Endodermal cell (in vitro differentiated cells): ENCODE measurements around the gene DNAJC17. TPM values are rescaled to one million over a fixed set of nuclear protein-coding genes. Genes with fewer than 3 reads are reported as not detected.

Experiments
- DNase-seq: peaks from one replicate; pipeline ENCODE4 v3.0.0-alpha.2; 2017
- H3K27ac ChIP-seq: 2 replicates; pipeline ENCODE4 v1.5.1; 2013; ENCODE audit warnings: mild to moderate bottlenecking, low read depth, low read length, moderate library complexity
- H3K27me3 ChIP-seq: 2 replicates; pipeline ENCODE4 v1.6.1; 2013; ENCODE audit warnings: mild to moderate bottlenecking, low read length, moderate library complexity; ENCODE audit not compliant: insufficient read depth, control insufficient read depth, poor library complexity, severe bottlenecking
- H3K36me3 ChIP-seq: 2 replicates; pipeline ENCODE4 v1.7.0; 2013; ENCODE audit warnings: mild to moderate bottlenecking, low read length, moderate library complexity; ENCODE audit not compliant: control insufficient read depth, insufficient read depth
- H3K4me1 ChIP-seq: one replicate; pipeline ENCODE4 v1.7.0; 2013; ENCODE audit warnings: low read length; ENCODE audit not compliant: control insufficient read depth, insufficient read depth
- H3K4me3 ChIP-seq: 2 replicates; pipeline ENCODE4 v1.5.1; 2013; ENCODE audit warnings: mild to moderate bottlenecking, low read length, moderate library complexity
- H3K9ac ChIP-seq: 2 replicates; pipeline ENCODE4 v1.6.1; 2013; ENCODE audit warnings: mild to moderate bottlenecking, low read length, moderate library complexity; ENCODE audit not compliant: poor library complexity, severe bottlenecking; ENCODE audit errors: extremely low read depth
- H3K9me3 ChIP-seq: 2 replicates; pipeline ENCODE4 v1.6.1; 2013; ENCODE audit warnings: mild to moderate bottlenecking, low read length, moderate library complexity; ENCODE audit not compliant: control insufficient read depth
- H3K27ac Mint-ChIP-seq: 2 replicates; pipeline ENCODE4 v1.8.0; 2020; ENCODE audit warnings: mixed read lengths
- H3K27me3 Mint-ChIP-seq: 2 replicates; pipeline ENCODE4 v1.8.0; 2021; ENCODE audit warnings: mild to moderate bottlenecking, mixed read lengths; ENCODE audit not compliant: insufficient read depth
- H3K36me3 Mint-ChIP-seq: 2 replicates; pipeline ENCODE4 v1.8.0; 2020; ENCODE audit warnings: low read depth, mixed read lengths
- H3K4me1 Mint-ChIP-seq: 2 replicates; pipeline ENCODE4 v1.8.0; 2020; ENCODE audit warnings: mixed read lengths
- H3K4me3 Mint-ChIP-seq: 2 replicates; pipeline ENCODE4 v1.8.0; 2020; ENCODE audit warnings: mild to moderate bottlenecking, moderate library complexity, mixed read lengths
- H3K9me3 Mint-ChIP-seq: 2 replicates; pipeline ENCODE4 v1.8.0; 2020; ENCODE audit warnings: mild to moderate bottlenecking, mixed read lengths
- CTCF ChIP-seq: fragments of 200-600 bp; sonication (generic); conservative IDR thresholded peaks from 2 replicates; pipeline ENCODE4 v1.5.0; 2021; ENCODE audit warnings: antibody characterized with exemption, mild to moderate bottlenecking
- WGBS, 2 experiments: methylation state at CpG; one replicate each; pipeline versions ENCODE4 v1.1.5 to v1.1.7; 2013; ENCODE audit warnings: missing lambda C conversion rate in 2 of 2, mixed read lengths in 1 of 2; ENCODE audit not compliant: insufficient coverage in 1 of 2, insufficient read length in 1 of 2; 5-methylcytosine and 5-hydroxymethylcytosine counted together
- total RNA-seq, 2 donors: library from RNA; stranded (reverse); fragmentation: NEBNext Ultra II Directional in 1 of 2; extraction: Animal tissue kit (Norgen Biotek cat#: 25700) in 1 of 2; gene quantifications; 2 replicates in 1 of 2; 3 replicates in 1 of 2; pipeline ENCODE4 v1.2.1, GENCODE V29; 2021

The DNAJC17 gene
- total RNA-seq, 2 donors from 2014 or later = 34.0 to 41.0 TPM

GRCh38 chr15:40771242-40771641 lies 36.0 kb downstream of the DNAJC17 start:
- Mint-ChIP-seq H3K4me3 (no peak overlapping the region), H3K9me3 (no peaks in the 10 kb centered on the region), H3K27me3 (no peaks in the 10 kb centered on the region), H3K27ac (no peak overlapping the region), H3K36me3 (peaks cover 19% of the 10 kb centered on the region), H3K4me1 (peaks cover 1% of the 10 kb centered on the region)
- no peaks in the 10 kb centered on the region for H3K27me3 ChIP-seq
- H3K4me1 ChIP-seq = peaks cover 2% of the 10 kb centered on the region
- peaks cover 18% of the 10 kb centered on the region for H3K36me3 ChIP-seq
- no peaks in the 10 kb centered on the region for H3K9me3 ChIP-seq
- no peak for DNase-seq
- WGBS, 2 experiments = 95 to 96% methylated on average over 4 to 5 of the region's 5 CpGs
- H3K9ac ChIP-seq = no peak overlapping the region
- H3K4me3 ChIP-seq = no peak overlapping the region
- no peak overlapping the region for H3K27ac ChIP-seq
- no peak for TF ChIP-seq CTCF

GRCh38 chr15:40770147-40770721 lies 37.0 kb downstream of the DNAJC17 start:
- Mint-ChIP-seq H3K4me1 (peaks cover 11% of the 10 kb centered on the region), H3K27me3 (no peaks in the 10 kb centered on the region), H3K9me3 (no peaks in the 10 kb centered on the region), H3K36me3 (peaks cover 13% of the 10 kb centered on the region), H3K4me3 (no peak overlapping the region), H3K27ac (no peak overlapping the region)
- H3K36me3 ChIP-seq = peaks cover 15% of the 10 kb centered on the region
- H3K9me3 ChIP-seq = no peaks in the 10 kb centered on the region
- 84 to 94% methylated on average over 7 to 17 of the region's 17 CpGs for WGBS, 2 experiments
- no peak overlapping the region for H3K27ac ChIP-seq
- no peak for TF ChIP-seq CTCF
- H3K27me3 ChIP-seq = no peaks in the 10 kb centered on the region
- no peak overlapping the region for H3K9ac ChIP-seq
- peaks cover 8% of the 10 kb centered on the region for H3K4me1 ChIP-seq
- H3K4me3 ChIP-seq = no peak overlapping the region
- no peak for DNase-seq

GRCh38 chr15:40769274-40770146 lies 37.8 kb downstream of the DNAJC17 start, which contains the start of gene C15orf62:
TSS of gene C15orf62 (plus strand) at chr15:40769980. CDS start at chr15:40770496, 516 bp downstream.
- Histone ChIP-seq H3K9ac (no peak within 1 kb of the TSS), H3K4me3 (no peak within 1 kb of the TSS), H3K27ac (no peak within 1 kb of the TSS), H3K4me1 (peaks cover 8% of the 10 kb centered on the region), H3K27me3 (no peaks in the 10 kb centered on the region), H3K36me3 (peaks cover 9% of the 10 kb centered on the region), H3K9me3 (no peaks in the 10 kb centered on the region)
- DNase-seq = no peak
- WGBS, 2 experiments = 92 to 94% methylated on average over 15 to 28 of the region's 28 CpGs
- Mint-ChIP-seq H3K4me3 (no peak within 1 kb of the TSS), H3K4me1 (peaks cover 18% of the 10 kb centered on the region), H3K27me3 (no peaks in the 10 kb centered on the region), H3K9me3 (no peaks in the 10 kb centered on the region), H3K27ac (peak within 1 kb of the TSS; percentile 64), H3K36me3 (peaks cover 6% of the 10 kb centered on the region)
- TF ChIP-seq CTCF = no peak
